Peyer's patch (tissue), 4 donors: ENCODE results near the gene MCTP2. TPM values are rescaled to one million over a fixed set of nuclear protein-coding genes. Genes with fewer than 3 reads are reported as not detected.

Experiments
- DNase-seq, 3 donors: peaks; one replicate each; pipeline ENCODE4 v3.0.0-alpha.2; 2017 to 2019
- H3K27ac ChIP-seq, 4 donors: fragments of 200-600 bp; sonication (generic); one replicate each; pipeline ENCODE4 v1.5.1; 2016 to 2019
- H3K27me3 ChIP-seq, 2 donors: fragments of 200-600 bp; sonication (generic); one replicate each; pipeline ENCODE4 v1.5.1; 2019
- H3K36me3 ChIP-seq, 3 donors: fragments of 200-600 bp; sonication (generic); one replicate each; pipeline ENCODE4 v1.5.1; 2016 to 2019
- H3K4me1 ChIP-seq, 4 donors: fragments of 200-600 bp; sonication (generic); one replicate each; pipeline ENCODE4 v1.5.1; 2016 to 2019
- H3K4me3 ChIP-seq, 4 donors: fragments of 200-600 bp; sonication (generic); 1 replicate in 3 of 4; 2 replicates in 1 of 4; pipeline ENCODE4 v1.5.1; 2016 to 2019; ENCODE audit warnings: mild to moderate bottlenecking in 1 of 4
- H3K9me3 ChIP-seq, 4 donors: fragments of 200-600 bp; sonication (generic); one replicate each; pipeline ENCODE4 v1.5.1; 2016 to 2019; ENCODE audit warnings: mild to moderate bottlenecking in 1 of 4
- POLR2A ChIP-seq, 2 donors: fragments of 450-650 bp; IDR thresholded peaks; one replicate each; pipeline ENCODE4 v1.5.1; 2017; ENCODE audit warnings: antibody characterized with exemption in 2 of 2, mild to moderate bottlenecking in 2 of 2, moderate library complexity in 2 of 2
- total RNA-seq, 4 donors: library from RNA; depleted of rRNA; stranded (reverse); fragments of >200 nt; gene quantifications; one replicate each; pipeline ENCODE4 v1.1.0, GENCODE V29; 2016
- TF ChIP-seq, protein P1 (sequence below), 6 experiments: fragments of 450-650 bp in 4 of 6; fragments of 200-600 bp in 2 of 6; sonication (generic) in 1 of 6; IDR thresholded peaks; one replicate each; pipeline ENCODE4 v1.5.1; 2017 to 2019; ENCODE audit warnings: antibody characterized with exemption in 6 of 6, mild to moderate bottlenecking in 3 of 6, moderate library complexity in 1 of 6

The MCTP2 gene
- total RNA-seq, 4 donors from 2014 or later: 40.8 to 241 (median 74.0) TPM

DNA sequence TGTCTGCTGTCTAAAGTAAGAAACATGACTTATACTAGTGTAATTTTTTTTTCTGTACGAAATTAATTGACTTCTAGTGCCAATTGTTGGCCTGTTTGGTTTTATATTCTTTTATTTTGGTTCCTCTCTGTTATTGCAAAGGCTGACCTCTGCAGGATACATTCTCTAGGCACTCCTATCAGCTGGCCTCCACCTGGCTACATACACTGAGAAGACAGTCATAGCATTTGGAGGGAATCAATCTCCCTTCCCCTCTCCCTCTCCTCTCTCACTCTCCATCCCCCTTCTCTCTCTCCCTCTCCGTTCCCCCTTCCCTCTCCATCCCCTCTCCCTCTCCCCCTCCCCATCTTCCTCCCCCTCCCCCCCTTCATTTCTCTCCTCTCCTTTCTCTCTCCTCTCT, 116.7 kb downstream of the MCTP2 start:
- Histone ChIP-seq H3K27ac (no peak overlapping the region), H3K9me3 (no peaks in the 10 kb centered on the region), H3K4me3 (no peak overlapping the region), H3K27me3 (no peaks in the 10 kb centered on the region), H3K4me1 (no peaks in the 10 kb centered on the region), H3K36me3 (peaks cover 0 to 6% (median 0%) of the 10 kb centered on the region in 3 donors)
- TF ChIP-seq, protein P1, sequence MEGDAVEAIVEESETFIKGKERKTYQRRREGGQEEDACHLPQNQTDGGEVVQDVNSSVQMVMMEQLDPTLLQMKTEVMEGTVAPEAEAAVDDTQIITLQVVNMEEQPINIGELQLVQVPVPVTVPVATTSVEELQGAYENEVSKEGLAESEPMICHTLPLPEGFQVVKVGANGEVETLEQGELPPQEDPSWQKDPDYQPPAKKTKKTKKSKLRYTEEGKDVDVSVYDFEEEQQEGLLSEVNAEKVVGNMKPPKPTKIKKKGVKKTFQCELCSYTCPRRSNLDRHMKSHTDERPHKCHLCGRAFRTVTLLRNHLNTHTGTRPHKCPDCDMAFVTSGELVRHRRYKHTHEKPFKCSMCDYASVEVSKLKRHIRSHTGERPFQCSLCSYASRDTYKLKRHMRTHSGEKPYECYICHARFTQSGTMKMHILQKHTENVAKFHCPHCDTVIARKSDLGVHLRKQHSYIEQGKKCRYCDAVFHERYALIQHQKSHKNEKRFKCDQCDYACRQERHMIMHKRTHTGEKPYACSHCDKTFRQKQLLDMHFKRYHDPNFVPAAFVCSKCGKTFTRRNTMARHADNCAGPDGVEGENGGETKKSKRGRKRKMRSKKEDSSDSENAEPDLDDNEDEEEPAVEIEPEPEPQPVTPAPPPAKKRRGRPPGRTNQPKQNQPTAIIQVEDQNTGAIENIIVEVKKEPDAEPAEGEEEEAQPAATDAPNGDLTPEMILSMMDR (IDR thresholded peaks at IDR 0.05): no peak
- no peak for TF ChIP-seq POLR2A (IDR thresholded peaks at IDR 0.05)
- DNase-seq: no peak

DNA sequence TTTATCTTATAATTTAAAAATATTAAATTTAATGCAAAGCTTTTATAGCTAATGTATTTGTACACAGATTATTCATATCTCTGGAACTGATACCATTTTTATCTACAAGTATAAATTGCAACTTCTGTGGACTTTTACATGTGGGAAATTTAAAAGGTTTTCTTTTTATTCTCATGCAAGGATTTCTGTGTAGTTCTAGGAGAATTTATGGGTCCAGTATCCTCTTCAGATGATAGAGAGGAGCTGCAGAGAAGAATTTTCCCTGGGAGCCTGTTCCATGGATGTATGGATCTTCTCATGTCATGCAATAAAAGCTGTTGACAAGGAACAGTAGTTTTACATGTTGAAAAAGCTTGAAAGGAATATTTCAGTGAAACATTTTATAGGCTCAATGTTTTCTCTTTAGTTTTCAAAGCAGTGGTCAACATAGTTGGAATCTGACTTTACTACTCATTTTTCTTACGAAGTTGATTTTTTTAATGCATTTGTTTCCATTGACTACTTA, 119.7 kb downstream of the MCTP2 start:
- Histone ChIP-seq H3K36me3 (peaks cover 0 to 6% (median 0%) of the 10 kb centered on the region in 3 donors), H3K27me3 (no peaks in the 10 kb centered on the region), H3K27ac (no peak overlapping the region), H3K4me3 (no peak overlapping the region), H3K4me1 (no peaks in the 10 kb centered on the region), H3K9me3 (no peaks in the 10 kb centered on the region)
- TF ChIP-seq POLR2A (IDR thresholded peaks at IDR 0.05): no peak
- TF ChIP-seq, protein P1 (IDR thresholded peaks at IDR 0.05): no peak
- DNase-seq: no peak

DNA sequence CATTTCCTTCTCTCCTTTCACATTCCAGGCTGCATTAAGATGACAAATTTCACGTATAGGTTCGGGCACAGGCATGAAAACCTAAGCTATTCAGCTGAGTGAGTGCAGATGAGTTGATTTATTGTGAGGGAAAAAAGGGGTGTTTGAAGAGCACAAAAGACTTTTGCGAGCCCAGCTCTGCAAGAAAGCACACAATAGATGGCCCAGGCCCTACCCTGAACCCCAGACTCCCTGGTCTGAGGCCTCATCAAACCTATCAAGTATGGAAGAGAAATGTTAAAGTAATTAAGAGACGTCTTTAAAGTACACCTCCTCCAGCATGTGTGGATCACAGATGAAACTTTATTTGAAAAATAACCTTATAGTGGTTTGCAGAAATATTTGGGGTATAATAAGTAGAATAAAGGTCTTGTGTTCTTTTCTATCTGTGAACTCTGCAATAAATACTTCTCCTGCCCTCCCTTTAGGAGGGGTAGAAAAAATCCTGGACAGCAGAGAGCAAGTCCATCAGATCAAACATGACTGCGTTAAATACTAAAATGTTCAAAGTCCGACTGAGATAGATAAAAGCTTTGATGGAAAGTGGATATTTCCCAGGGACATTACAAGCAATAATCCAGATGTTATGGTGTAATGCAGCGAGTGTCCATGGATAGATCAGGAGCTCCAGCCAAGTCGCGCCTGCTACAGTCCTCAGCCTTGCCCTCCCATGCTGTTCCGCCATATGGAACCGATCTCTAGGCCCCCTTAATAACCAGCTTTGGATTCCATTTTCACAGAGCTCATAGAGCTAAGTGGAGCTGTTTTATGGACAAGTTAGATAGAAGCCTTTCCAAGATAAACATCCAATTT, 121.5 kb downstream of the MCTP2 start:
- DNase-seq: no peak
- no peaks in the 10 kb centered on the region for H3K9me3 ChIP-seq
- no peak overlapping the region for H3K4me3 ChIP-seq
- H3K27ac ChIP-seq: no peak overlapping the region
- peaks cover 0 to 6% (median 0%) of the 10 kb centered on the region in 3 donors for H3K36me3 ChIP-seq
- no peaks in the 10 kb centered on the region for H3K4me1 ChIP-seq
- no peak for TF ChIP-seq POLR2A (IDR thresholded peaks at IDR 0.05)
- TF ChIP-seq, protein P1 (IDR thresholded peaks at IDR 0.05): no peak
- H3K27me3 ChIP-seq: no peaks in the 10 kb centered on the region

DNA sequence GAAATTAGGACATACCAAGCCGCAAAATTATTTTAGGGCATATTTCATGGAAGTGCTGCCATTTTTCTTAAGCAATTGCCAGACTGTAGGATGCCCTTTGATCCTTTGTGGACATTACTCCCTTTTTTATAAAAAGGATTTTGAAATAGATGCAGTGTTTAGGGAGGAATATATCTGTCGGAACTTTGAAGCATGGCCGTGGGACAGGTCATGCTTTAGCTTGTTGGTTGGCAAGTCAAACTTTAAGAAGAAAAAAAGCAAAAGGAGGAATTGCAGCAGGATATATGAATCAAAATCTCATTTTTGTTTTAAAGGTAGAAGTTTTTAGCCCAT, 122.1 kb downstream of the MCTP2 start:
- no peak overlapping the region for H3K27ac ChIP-seq
- H3K9me3 ChIP-seq: no peaks in the 10 kb centered on the region
- DNase-seq: no peak
- TF ChIP-seq POLR2A (IDR thresholded peaks at IDR 0.05): no peak
- TF ChIP-seq, protein P1 (IDR thresholded peaks at IDR 0.05): no peak
- H3K4me3 ChIP-seq: no peak overlapping the region
- H3K4me1 ChIP-seq: no peaks in the 10 kb centered on the region
- H3K27me3 ChIP-seq: no peaks in the 10 kb centered on the region
- H3K36me3 ChIP-seq: peaks cover 0 to 6% (median 0%) of the 10 kb centered on the region in 3 donors

DNA sequence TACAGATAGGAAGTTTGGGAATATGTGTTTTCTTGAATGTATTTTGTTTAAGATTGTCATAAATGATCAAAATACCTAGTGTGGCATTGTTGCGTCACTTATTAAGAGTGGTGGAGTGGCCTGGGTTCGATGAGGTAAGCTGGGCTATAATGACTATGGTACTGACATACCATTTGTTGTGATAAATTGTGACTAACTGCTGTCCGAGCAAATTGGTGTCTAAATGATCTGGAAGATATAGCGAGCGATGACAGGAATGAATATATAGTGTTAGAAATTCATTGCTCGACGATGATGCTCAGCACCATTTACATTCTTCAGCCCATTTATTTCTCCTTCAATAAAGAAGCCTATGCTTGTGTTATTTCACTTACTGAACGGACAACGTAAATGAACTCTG, 123.3 kb downstream of the MCTP2 start:
- no peaks in the 10 kb centered on the region for H3K4me1 ChIP-seq
- peaks cover 0 to 14% (median 0%) of the 10 kb centered on the region in 3 donors for H3K36me3 ChIP-seq

More for the DNA sequence above, 123.3 kb downstream of the MCTP2 start:
- no peak overlapping the region for H3K27ac ChIP-seq
- DNase-seq: no peak
- H3K27me3 ChIP-seq: no peaks in the 10 kb centered on the region
- no peak for TF ChIP-seq POLR2A (IDR thresholded peaks at IDR 0.05)
- TF ChIP-seq, protein P1 (IDR thresholded peaks at IDR 0.05): no peak
- no peak overlapping the region for H3K4me3 ChIP-seq
- H3K9me3 ChIP-seq: no peaks in the 10 kb centered on the region
